ENCODE results near the gene SH3RF1. TPM values are rescaled to one million over a fixed set of nuclear protein-coding genes. Genes with fewer than 3 reads are reported as not detected.

SH3RF1 gene
- total RNA-seq, 1 experiment from 2014 or later, result 4.2 TPM

GRCh38 chr4:169243825-169244609 lies 26.7 kb downstream of the SH3RF1 start:
- DNase-seq, result no peak
- Histone ChIP-seq H3K4me3 (no peak overlapping the region), H3K27me3 (no peaks in the 10 kb centered on the region)

DNA sequence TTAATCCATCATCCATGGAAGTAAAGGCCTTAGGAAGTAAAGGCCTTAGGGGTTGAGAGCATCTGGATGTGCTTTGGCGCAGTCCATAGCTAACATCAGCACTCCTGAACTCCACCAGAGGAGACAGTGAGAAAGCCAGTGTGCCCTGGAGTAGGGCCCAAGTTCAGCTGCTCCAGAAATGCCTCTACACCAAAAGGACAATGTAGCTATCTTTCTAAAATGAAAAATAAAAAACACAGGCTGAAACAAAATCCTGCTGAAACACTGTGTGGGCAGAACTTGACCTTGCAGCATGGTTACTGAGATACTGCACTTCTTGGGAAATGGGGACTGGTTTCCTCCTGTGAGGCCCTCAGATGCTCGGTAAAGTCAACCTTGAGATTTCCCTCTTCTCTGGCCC lies 29.3 kb downstream of the SH3RF1 start:
- Histone ChIP-seq H3K4me3 (no peak overlapping the region), H3K9me3 (no peaks in the 10 kb centered on the region), H3K36me3 (peaks cover 11% of the 10 kb centered on the region), H3K27me3 (no peaks in the 10 kb centered on the region)
- no peak for DNase-seq

More at GRCh38 chr4:169243825-169244609, 26.7 kb downstream of the SH3RF1 start:
- no peaks in the 10 kb centered on the region for H3K9me3 ChIP-seq
- peaks cover 11% of the 10 kb centered on the region for H3K36me3 ChIP-seq

GRCh38 chr4:169239221-169239905 lies 31.4 kb downstream of the SH3RF1 start:
- no peak for DNase-seq

GRCh38 chr4:169238445-169238844 lies 32.3 kb downstream of the SH3RF1 start:
- peak; percentile 37 for DNase-seq
- Histone ChIP-seq H3K27me3 (no peaks in the 10 kb centered on the region), H3K36me3 (peaks cover 12% of the 10 kb centered on the region), H3K4me3 (no peak overlapping the region), H3K9me3 (no peaks in the 10 kb centered on the region)

More at GRCh38 chr4:169239221-169239905, 31.4 kb downstream of the SH3RF1 start:
- H3K4me3 ChIP-seq, result no peak overlapping the region
- H3K27me3 ChIP-seq, result no peaks in the 10 kb centered on the region
- H3K9me3 ChIP-seq, result no peaks in the 10 kb centered on the region
- peaks cover 12% of the 10 kb centered on the region for H3K36me3 ChIP-seq

GRCh38 chr4:169236873-169237626 lies 33.7 kb downstream of the SH3RF1 start:
- DNase-seq, result peak; percentile 54
- H3K4me3 ChIP-seq, result no peak overlapping the region
- H3K9me3 ChIP-seq, result no peaks in the 10 kb centered on the region
- peaks cover 7% of the 10 kb centered on the region for H3K36me3 ChIP-seq
- H3K27me3 ChIP-seq, result no peaks in the 10 kb centered on the region

DNA sequence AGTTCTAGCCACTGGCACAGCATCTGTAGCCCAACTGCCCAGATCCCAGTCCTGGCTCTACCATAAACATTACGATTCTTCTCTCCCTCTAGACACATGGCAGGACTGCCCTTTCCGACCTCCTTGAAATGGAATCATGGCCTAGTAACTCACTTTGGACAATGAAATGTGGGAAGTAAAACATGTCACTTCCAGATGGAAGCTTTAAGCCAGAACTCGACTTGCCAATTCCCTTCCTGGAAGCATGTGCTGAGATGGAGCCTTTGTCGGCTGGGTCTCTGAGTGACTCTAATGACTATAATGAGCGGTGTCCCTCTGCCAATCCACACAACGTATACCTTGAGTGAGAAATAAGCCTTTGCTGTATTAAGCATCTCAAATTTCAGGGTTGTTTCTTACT lies 34.7 kb downstream of the SH3RF1 start:
- no peak for DNase-seq
- Histone ChIP-seq H3K36me3 (peaks cover 7% of the 10 kb centered on the region), H3K9me3 (no peaks in the 10 kb centered on the region), H3K4me3 (no peak overlapping the region), H3K27me3 (no peaks in the 10 kb centered on the region)

- no peaks in the 10 kb centered on the region for H3K27me3 ChIP-seq
- H3K36me3 ChIP-seq, result peaks cover 3% of the 10 kb centered on the region; the same call in 1 of the 2 replicates
- no peaks in the 10 kb centered on the region for H3K9me3 ChIP-seq
- no peak for DNase-seq
- no peak overlapping the region for H3K4me3 ChIP-seq
Observed at GRCh38 chr4:169234137-169234855, 36.5 kb downstream of the SH3RF1 start.

GRCh38 chr4:169233691-169234090 lies 37.1 kb downstream of the SH3RF1 start:
- no peak for DNase-seq
- H3K27me3 ChIP-seq, result no peaks in the 10 kb centered on the region
- peaks cover 3% of the 10 kb centered on the region for H3K36me3 ChIP-seq
- H3K4me3 ChIP-seq, result no peak overlapping the region
- H3K9me3 ChIP-seq, result no peaks in the 10 kb centered on the region

GRCh38 chr4:169231647-169232262 lies 39.0 kb downstream of the SH3RF1 start:
- no peaks in the 10 kb centered on the region for H3K9me3 ChIP-seq
- H3K4me3 ChIP-seq, result no peak overlapping the region
- DNase-seq, result no peak
- peaks cover 3% of the 10 kb centered on the region for H3K36me3 ChIP-seq
- no peaks in the 10 kb centered on the region for H3K27me3 ChIP-seq

GRCh38 chr4:169229571-169230028 lies 41.2 kb downstream of the SH3RF1 start:
- Histone ChIP-seq H3K27me3 (no peaks in the 10 kb centered on the region), H3K36me3 (no peaks in the 10 kb centered on the region; the same call in none of the 2 replicates), H3K9me3 (no peaks in the 10 kb centered on the region), H3K4me3 (no peak overlapping the region)
- DNase-seq, result peak; percentile 84

- H3K9me3 ChIP-seq, result no peaks in the 10 kb centered on the region
- H3K36me3 ChIP-seq, result no peaks in the 10 kb centered on the region; the same call in none of the 2 replicates
- DNase-seq, result no peak
- no peaks in the 10 kb centered on the region for H3K27me3 ChIP-seq
- no peak overlapping the region for H3K4me3 ChIP-seq
Observed at GRCh38 chr4:169228076-169228475, 42.7 kb downstream of the SH3RF1 start.

GRCh38 chr4:169226565-169226964 lies 44.2 kb downstream of the SH3RF1 start:
- Histone ChIP-seq H3K4me3 (no peak overlapping the region), H3K36me3 (no peaks in the 10 kb centered on the region; the same call in none of the 2 replicates), H3K27me3 (no peaks in the 10 kb centered on the region), H3K9me3 (no peaks in the 10 kb centered on the region)
- no peak for DNase-seq

DNA sequence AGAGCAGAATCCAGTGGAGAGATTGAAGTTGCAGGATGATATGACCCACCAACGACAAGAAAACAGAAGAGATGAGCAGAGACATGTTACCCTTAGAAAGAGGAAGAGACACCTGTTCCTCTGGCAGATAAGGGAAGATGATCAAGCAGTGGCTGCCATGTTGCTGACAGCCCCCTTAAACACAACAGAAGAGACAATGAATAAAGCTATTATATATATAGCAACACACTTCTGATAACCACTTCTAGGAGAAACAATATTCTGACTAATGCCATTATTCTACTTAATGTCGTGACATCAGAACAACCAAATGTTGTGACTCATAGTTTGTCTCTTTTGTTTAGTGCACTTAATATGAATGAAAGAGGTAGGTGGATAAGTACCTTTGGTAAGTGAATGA lies 44.9 kb downstream of the SH3RF1 start:
- H3K4me3 ChIP-seq, result no peak overlapping the region

DNA sequence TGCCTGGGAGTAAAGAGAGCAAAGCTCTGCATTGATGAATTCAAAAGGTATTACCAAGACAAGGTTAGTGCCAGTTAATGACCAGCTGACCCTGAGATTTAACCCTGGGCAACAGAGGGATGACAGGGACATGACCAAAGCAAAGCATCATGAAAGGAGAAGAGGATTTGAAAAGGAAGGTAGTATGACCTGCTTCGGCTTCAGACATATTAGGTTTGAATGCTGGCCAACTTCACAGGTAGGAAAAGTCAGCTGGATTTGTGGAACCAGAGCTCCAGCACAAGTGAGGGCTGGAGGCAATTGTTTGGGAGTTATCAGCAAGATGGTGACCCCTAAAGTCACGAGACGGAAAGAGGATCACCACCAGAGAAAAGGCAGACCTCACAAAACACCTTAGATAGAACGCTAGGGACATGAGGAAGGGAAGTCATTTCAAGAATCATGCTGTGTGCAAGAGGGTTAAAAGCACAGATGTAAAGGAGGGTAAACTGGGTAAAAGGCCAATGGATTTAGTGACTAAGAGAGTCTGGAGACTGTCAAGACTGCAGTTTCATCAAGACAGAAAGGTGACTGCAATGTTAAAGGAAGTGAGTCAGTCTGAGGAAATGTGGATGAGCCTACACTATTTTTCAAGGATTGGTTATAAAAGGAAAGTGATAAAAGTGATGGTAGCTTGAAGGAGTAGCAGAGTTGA lies 45.6 kb downstream of the SH3RF1 start:
- Histone ChIP-seq H3K36me3 (no peaks in the 10 kb centered on the region; the same call in none of the 2 replicates), H3K4me3 (no peak overlapping the region), H3K27me3 (no peaks in the 10 kb centered on the region), H3K9me3 (no peaks in the 10 kb centered on the region)
- DNase-seq, result no peak

More for the DNA sequence above, 44.9 kb downstream of the SH3RF1 start:
- no peaks in the 10 kb centered on the region for H3K27me3 ChIP-seq
- H3K9me3 ChIP-seq, result no peaks in the 10 kb centered on the region
- no peaks in the 10 kb centered on the region; the same call in none of the 2 replicates for H3K36me3 ChIP-seq
- no peak for DNase-seq

- H3K4me3 ChIP-seq, result no peak overlapping the region
- H3K27me3 ChIP-seq, result no peaks in the 10 kb centered on the region
- no peaks in the 10 kb centered on the region; the same call in none of the 2 replicates for H3K36me3 ChIP-seq
- no peak for DNase-seq
- H3K9me3 ChIP-seq, result no peaks in the 10 kb centered on the region
Observed at GRCh38 chr4:169222761-169223160, 48.0 kb downstream of the SH3RF1 start.
